NOMO-1 (cell line): ENCODE measurements around the gene GRIN3B.

Experiments
- DNase-seq, 2 experiments: peaks; one replicate each; lab custom pipeline; 2025; ENCODE audit not compliant: unreplicated experiment in 2 of 2; lab: John Stamatoyannopoulos, UW

Gene GRIN3B

DNA sequence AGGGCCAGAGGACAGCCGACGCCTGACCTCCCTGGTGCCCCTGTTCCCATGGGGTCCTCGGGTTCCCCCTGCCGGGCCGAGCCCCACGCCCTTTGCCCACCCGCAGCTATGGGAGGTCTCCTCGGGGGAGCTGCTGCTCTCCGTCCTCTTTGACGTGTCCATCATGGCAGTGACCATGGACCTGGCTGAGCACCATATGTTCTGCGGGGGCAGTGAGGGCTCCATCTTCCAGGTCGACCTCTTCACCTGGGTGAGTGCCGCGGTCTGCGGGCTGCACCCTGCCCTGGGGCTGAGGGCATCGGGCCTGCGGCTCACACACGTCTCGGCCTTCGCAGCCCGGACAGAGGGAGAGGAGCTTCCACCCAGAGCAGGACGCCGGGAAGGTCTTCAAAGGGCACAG is 9.5 kb upstream of the GRIN3B start:
- DNase-seq, result no peak

DNA sequence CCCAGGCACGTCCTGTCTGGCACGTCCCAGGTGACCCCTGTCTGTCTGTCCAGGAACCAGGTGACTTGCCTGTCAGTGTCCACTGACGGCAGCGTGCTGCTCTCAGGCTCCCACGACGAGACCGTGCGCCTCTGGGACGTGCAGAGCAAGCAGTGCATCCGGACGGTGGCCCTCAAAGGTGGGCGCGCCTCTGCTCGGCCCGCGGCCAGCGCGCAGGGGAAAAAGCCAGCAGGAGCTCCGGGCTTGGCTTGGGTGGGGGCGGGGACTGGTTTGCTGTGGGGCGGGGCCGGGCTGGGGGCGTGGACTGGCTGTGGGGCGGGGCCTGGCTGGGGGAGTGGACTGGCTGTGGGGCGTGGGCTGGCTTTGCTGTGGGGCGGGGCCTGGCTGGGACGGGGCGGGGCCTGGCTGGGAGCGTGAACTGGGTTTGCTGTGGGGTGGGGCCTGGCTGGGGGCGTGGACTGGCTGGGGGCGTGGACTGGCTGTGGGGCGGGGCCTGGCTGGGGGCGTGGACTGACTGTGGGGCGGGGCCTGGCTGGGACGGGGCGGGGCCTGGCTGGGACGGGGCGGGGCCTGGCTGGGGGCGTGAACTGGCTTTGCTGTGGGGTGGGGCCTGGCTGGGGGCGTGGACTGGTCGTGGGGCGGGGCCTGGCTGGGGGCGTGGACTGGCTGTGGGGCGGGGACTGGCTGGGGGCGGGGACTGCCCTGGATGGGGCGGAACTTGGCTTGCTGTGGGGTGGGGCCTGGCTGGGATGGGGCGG is 8.9 kb upstream of the GRIN3B start:
- DNase-seq, result no peak

DNA sequence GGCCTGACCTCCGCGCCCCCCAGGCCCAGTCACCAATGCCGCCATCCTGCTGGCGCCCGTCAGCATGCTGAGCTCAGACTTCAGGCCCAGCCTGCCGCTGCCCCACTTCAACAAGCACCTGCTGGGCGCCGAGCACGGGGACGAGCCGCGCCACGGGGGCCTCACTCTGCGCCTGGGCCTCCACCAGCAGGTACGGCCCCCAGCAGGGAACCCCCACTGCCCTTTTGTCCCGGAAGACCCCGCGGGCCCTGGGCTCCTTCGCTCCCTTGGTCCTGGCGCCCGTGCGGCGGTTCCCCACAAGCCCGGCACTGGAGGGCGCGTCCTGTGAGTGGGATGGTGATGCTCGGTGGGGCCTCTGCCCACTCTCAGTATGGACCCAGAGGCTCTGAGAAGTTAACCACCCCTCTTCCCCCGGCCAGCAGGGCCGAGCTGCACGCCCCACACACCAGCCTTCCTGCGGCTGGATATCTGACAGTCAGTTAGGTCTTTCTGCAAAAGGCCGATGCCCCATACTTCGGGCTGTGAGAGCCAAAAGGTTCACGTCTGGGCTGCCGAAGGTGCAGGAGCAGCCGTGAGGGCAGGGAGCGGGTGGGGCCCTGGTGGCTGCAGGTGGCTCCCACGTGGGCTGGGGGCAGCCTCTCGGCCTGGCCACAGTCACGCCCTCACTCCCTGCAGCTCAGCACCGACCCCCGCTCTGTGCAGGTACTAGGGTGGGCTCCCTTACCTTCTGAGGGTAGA is 8.1 kb upstream of the GRIN3B start:
- DNase-seq, result no peak

DNA sequence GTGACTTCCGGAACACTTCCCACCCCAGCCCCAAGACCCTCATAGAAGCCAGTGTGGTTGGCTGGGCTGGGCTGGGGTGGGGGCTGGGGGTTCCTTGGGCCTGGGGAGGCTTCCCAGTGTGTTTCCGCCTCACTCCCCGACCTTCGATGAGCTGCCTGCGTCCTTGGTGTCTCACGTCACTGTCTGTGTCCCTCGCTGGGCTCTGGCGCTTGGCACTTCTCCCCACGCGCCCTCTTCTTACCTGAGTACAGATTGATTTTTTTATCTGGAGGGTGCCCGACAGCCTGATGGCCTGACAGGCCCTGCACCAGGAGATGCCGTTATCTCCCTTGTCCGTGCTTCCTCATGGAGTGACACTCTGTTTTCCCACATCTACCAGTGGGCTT is 7.6 kb upstream of the GRIN3B start:
- no peak for DNase-seq

DNA sequence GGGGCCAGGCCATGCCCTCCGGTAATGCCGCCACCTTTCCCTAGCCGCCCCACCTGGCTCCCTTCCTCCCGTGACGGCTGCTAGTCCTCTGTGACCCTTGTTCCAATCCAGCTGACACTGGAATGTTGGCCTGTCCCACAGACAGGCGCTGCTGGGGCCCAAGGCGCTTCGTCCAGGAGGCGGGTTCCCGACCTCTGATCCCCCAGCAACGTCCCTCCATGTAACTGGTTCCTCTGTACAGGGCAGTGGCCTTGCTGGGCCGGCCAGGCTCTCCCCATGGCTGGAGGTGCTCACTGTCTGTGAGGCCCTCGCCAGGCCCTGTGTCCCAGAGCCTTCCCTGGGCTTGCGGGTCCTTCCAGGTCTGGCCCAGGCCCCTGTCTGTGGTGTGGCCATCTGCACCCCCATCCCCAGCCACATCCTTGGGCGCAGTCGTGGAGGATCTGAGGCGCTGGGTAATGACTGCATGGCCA is 6.8 kb upstream of the GRIN3B start:
- no peak for DNase-seq

DNA sequence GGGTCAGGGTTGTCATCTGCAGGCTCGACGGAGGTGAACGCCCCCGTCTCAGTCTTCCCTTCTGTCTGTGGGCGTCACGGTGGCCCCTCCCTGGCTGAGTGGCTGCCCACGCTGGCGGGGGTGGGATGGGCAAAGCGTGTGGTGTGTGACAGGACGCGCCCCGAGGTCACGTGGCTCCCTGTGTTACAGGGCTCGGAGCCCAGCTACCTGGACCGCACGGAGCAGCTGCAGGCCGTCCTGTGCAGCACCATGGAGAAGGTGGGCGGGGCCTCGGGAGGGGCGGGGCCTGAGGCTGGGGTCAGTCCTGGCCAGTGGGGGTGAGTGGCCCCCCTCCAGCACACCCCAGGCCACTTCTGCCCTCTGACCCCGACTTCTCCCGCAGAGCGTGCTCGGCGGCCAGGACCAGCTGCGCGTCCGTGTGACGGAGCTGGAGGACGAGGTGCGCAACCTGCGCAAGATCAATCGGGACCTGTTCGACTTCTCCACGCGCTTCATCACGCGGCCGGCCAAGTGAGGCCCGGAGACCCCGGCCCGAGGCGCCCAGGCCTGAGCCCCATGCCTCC is 6.3 kb upstream of the GRIN3B start:
- DNase-seq, result no peak

DNA sequence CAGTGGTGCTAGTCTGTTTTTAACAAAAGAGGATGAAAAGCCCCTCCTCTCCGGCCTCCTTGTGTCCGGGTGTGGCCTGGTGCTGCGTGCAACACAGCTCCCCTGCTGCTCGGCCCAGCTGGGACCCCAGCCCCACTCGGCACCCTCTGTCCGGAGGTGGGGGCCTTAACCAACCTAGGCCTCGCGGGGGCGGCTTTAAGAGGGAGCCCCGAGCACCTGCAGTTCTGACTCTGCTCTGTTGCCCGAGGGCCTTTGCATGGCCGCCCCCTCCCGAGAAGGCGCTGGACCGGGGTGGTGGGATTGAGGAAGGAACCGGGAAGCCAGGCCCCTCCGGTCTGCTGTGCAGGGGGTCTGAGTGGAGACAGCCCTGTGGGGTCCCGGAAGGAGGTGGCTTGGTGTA is 5.7 kb upstream of the GRIN3B start:
- DNase-seq, result no peak

DNA sequence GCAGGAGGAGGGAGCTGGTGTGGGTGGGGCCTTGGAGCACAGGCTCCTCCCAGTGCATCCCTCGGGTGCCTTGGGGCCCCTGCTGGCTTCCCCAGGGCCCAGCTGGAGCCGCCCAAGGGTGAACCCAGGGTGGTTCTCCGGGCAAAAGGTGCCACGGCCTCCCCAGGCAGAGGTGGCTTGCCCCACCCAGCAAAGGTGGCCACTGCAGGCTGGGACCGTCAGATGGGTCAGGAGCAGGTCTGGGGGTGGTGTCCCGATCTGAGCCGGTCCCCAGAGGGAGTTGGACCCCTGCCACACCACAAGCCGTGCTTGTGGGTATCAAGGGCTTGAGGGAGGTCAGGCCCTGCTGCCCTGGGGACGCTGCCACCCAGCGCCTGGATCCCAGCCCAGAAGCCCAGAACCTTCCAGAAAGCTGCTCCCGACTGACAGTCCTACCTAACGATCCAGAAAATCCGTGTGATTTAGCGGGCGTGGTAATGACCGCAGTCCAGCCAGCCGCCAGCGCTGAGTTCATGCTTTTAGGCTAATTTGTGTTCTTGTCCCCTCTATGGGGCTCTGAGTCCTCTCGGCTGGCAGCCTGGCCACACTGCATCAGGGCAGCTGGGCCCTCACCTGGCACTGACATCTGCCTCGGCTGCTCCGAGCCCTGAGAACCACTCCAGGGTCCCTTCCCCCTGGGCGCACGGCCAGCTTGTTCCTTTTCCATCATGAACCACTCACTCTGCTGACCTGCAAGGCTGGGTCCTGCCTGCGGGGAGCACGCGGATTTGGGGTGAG is 5.0 kb upstream of the GRIN3B start:
- DNase-seq, result no peak

DNA sequence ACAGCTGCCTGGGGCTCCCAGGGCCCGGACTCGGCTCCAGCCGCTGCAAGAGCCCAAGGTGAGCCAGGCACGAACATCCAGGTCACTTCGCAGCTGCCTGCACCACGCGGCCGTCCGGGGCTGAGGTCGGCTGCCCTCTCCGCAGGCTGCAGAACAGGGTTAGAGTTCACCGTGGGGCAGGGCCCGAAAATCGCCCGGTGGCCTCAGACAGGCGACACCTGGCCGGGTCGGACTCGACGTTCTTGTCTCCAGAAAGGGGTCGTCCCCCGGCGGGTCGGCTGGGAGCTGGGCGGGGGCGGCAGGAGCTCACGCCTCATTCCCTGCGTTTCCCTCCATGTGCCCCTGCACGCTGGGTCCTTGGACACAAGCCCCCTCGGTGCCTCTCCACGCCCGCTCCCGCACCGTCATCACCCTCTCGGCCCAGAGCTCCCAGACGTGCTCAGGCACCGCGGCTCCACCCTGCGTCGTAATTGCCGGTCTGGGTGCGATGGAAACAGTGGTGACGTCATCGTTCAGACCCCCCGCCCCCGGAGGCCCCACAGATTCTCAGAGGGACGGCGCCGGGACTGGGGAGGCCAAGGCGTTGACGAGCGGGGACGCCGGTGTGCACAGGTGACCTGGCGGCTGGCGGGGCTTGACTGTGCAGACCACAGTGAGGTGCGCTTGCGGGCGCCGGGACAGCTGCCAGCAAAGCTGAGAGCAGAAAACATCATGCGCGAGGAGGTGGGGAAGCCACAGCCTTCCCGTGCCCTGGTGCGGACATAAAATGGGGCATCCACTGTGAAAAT is 4.0 kb upstream of the GRIN3B start:
- DNase-seq, result no peak

DNA sequence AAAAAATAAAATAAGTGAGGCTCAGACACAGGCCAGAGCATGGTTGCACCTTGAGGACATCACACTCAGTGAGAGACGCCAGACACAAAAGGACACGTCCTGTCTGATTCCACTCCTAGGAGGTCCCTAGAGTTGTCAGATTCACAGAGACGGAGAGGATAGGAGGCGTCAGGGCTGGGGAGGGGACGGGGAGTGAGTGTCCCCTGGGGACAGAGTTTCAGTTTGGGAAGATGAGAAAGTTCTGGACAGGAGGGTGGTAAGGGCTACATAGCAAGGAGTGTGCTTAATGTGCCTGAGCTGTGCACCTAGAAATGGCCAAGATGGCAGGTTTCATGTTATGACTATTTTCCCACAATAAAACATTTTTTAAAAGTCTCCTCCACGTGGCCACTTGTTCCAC is 2.2 kb upstream of the GRIN3B start:
- DNase-seq, result no peak

DNA sequence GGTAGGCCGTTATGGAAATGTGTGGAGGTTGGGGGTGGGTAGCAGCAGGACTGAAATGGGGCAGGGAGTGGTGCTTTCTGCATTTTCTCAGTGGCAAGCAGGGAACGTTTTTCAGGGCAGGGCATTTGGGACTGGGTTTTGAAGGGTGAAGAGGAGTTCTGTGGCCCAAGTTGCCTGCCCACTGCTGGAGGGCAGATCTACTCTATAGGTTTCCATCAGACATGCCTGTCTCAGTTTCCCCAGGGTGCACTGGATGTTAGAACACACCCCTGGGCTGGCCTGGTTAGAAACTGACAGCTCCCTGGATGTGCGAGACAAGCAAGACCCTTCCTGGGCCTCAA is 870 bp upstream of the GRIN3B start:
- no peak for DNase-seq

DNA sequence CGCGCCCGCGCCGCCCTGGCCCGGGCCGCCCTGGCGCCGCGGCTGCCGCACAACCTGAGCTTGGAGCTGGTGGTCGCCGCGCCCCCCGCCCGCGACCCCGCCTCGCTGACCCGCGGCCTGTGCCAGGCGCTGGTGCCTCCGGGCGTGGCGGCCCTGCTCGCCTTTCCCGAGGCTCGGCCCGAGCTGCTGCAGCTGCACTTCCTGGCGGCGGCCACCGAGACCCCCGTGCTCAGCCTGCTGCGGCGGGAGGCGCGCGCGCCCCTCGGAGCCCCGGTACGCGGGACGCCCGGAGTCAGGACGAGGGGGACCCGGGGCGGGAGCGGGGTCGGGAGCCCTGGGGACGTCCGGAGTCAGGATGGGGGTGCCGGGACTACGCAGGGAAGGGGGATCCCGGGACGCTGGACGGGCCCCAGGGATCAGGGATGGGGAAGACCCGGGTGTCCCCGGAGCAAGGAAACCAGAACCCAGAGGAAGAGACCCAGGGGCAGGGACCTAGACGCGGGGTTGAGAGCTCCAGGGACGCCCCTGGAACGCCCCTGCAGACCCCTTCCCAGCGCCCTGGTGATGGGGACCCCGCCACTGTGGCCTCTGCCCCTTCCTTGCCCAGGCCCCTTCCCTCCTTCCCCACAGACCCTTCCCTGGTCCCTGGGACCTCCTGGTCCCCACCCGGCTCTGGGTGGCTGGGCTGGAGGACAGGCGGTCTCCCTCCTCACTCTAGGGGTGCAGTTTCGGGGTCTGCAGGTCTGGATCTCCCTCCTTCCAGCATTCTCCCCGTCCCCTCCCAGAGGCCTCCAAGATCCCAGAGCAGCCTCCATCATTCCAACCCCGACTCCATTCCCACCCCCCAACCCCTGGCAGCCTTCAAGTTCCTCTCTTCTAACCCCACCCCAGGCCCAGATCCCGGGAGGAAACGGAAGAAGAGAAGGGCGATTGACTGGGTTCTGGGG is 645 bp downstream of the GRIN3B start:
- no peak for DNase-seq

DNA sequence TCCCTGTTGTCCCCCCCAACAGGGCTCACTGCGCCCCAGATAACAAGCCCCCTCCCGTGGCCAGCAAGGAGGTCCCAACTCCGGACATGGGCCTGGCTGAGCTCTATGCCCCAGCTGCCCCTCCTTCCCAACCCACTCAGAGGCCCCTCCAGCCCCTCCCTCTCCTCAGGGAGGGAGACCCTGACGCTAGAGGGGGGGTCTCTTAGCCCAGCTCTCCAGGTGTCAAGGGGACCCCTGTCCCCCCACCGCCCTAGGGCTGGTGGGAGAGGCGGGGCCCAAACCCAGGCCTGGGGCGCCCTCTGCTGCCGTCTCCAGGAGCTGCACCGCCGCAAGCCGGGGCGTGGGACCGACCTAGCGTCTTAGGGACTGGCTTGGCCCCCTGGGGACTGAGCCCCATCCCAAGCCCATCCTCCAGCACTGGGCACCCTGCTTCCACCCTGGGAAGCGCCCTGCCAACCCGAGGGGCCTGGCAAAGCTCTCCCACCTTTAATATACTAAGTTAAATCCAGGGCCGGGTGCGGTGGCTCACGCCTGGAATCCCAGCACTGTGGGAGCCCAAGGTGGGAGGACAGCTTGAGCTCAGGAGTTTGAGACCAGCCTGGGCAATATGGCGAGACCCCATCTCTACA is 1.4 kb downstream of the GRIN3B start:
- peak; percentile 16 to 46 for DNase-seq

DNA sequence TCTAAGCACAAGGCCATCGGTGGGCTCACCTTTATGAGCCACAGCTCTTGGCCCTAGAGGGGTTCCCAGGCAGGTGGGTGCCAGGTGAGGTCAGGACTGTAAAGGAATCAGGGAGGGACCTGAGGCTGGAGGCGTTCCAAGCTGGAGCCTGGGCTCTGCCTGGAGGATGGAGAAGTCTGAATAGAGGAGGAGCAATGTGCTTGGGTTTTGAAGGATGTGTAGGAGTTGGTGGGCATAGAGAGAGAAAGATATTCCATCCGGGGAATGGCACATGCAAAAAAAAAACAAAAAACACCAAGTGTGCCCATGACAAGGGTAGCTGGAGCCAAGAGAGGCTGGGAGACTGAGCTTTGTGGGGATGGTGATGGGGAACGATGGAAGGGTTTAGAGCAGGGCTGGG is 2.4 kb downstream of the GRIN3B start:
- no peak for DNase-seq

DNA sequence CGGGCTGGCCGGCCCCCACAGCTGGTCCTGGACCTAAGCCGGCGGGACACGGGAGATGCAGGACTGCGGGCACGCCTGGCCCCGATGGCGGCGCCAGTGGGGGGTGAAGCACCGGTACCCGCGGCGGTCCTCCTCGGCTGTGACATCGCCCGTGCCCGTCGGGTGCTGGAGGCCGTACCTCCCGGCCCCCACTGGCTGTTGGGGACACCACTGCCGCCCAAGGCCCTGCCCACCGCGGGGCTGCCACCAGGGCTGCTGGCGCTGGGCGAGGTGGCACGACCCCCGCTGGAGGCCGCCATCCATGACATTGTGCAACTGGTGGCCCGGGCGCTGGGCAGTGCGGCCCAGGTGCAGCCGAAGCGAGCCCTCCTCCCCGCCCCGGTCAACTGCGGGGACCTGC is 3.1 kb downstream of the GRIN3B start:
- no peak for DNase-seq

DNA sequence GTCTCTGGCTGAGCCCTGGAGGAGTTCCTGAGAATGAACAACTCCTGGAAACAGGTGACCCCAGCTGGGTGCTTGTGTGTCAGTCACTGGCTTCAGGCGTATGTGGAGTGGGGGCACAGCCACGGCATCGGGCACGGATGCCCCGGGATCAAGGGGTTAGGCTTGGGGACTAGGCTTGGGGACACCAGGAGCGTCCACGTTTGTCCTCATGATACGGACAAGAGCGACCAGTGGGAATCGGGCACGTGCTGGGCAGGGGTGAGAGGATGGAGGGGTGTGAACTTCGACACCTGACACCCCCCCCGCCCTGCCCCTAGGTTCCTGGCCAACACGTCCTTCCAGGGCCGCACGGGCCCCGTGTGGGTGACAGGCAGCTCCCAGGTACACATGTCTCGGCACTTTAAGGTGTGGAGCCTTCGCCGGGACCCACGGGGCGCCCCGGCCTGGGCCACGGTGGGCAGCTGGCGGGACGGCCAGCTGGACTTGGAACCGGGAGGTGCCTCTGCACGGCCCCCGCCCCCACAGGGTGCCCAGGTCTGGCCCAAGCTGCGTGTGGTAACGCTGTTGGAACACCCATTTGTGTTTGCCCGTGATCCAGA is 4.1 kb downstream of the GRIN3B start:
- no peak for DNase-seq

DNA sequence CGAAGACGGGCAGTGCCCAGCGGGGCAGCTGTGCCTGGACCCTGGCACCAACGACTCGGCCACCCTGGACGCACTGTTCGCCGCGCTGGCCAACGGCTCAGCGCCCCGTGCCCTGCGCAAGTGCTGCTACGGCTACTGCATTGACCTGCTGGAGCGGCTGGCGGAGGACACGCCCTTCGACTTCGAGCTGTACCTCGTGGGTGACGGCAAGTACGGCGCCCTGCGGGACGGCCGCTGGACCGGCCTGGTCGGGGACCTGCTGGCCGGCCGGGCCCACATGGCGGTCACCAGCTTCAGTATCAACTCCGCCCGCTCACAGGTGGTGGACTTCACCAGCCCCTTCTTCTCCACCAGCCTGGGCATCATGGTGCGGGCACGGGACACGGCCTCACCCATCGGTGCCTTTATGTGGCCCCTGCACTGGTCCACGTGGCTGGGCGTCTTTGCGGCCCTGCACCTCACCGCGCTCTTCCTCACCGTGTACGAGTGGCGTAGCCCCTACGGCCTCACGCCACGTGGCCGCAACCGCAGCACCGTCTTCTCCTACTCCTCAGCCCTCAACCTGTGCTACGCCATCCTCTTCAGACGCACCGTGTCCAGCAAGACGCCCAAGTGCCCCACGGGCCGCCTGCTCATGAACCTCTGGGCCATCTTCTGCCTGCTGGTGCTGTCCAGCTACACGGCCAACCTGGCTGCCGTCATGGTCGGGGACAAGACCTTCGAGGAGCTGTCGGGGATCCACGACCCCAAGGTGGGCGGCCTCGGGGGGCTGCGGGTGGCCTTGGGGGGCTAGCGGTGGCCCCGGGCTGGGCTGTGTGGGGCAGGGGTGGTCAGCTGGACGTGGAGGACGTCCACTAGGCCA is 4.8 kb downstream of the GRIN3B start:
- no peak for DNase-seq
